Stimulated activated CD4-positive, alpha-beta T cell treated with anti-CD3 and anti-CD28 coated beads, TNF-alpha, amount 100 ng/mL, for 1 hour (primary cell): ENCODE data around the gene TNFRSF11A.

Experiments
- DNase-seq, 3 donors: peaks; one replicate each; pipeline ENCODE4 v3.0.0-alpha.2; 2020; ENCODE audit warnings: low read depth in 3 of 3, low spot score in 1 of 3

The TNFRSF11A gene

DNA sequence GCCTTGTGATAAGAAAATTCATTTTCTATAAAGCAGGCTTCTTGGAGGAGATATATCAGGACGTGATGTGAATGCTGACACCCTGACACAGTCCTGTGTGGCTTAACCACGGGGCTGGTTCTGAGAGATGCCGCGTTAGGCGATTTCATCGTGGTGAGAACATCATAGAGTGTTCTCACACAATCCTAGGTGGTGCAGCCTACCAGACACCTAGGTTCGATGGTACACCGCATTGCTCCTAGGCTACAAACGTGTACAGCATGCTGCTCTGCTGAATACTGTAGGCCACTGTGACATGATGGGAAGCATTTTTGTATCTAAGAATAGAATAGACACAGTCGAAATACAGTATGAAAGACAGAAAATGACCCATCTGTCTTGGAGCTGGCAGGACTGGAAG lies 82.5 kb downstream of the TNFRSF11A start:
- no peak for DNase-seq

DNA sequence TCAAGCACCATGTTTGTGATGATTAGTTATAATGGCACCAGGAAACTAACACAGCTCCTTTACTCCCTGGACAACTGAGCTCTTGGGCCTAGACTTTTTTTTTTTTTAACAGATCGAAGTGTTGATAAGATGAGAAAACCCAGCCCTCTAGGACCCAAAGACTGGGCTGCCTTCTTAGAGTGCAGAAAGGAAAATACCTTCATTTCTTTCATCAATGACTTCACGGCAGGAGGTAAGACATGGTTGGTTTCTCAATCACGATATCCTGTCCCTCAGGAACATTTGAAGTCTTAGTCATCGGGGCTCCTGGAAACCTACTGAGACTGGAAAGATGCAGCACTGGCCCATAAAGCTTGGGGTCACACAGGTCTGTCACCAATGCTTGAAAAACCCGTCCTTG lies 84.7 kb downstream of the TNFRSF11A start:
- no peak for DNase-seq

DNA sequence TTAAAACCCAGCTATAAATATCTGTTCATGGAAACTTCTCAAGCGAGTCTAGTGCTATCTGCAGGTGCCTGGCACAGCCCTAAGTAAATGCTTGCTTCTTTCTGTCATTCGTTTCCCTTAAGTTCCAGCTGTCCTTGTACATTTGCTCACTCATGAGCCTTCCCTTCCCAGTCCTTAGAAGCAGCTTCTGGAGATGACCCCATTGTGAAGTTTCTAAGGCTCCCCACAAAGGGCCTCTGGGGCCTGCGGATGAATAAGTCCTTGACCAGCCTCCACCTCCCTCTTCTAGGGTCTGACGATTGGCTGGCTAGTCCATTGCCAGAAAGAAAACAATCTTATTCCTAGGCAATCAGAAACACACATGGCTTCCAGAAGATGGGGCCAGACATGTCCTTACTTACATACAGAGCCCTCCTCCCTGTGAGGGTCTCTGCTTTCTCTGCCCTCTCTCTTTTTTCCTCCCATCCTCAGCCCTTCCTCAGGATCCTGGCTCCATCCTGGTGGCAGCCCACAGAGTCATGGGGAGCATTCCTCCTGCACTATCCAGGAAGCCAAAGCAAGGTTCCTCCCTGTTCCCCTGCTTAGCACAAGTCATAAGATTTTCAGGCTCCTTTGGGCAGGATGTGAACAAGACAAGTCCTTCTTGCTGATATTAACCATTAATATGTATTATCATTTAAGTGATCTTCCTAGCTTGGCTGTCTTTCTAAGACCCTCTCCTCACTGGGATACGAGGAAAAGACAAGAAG lies 87.3 kb downstream of the TNFRSF11A start:
- no peak for DNase-seq

DNA sequence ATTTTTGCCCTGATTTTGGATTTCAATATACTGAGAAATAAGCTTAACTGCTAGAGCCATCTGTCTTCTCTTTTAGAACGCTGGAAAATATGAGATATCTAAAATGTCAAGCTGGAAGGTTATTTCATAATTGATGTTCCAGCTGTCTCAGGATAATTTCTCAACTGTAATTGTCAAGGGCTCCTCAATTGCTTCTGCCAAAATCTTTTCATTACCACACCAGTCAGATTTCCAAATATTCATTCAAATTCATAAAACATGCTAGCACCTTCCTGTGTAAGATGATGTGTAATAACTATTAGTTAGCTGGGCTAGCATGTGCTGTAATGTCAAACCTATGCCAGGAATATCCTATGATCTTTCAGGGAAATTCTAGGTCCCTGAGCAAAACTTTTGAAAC lies 88.1 kb downstream of the TNFRSF11A start:
- no peak for DNase-seq

DNA sequence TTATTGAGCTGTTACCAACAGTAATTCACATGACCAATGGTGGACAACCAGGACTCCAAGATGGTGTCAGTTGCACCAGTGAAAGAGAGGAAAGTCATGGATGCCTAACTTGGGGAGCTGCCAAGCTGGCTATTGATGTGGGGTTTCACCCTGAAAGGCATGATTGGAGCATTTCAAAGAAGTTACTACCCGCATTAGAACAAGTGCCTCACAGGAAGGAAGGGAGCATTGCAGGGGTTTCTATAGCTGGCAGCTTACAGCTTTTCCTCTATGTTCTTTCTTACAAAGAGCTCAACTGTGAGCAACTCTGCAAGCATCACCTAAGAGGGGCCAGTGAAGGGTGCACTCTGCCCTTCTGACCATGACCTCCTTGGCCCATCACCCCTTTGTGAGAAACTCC lies 93.1 kb downstream of the TNFRSF11A start:
- DNase-seq = no peak

DNA sequence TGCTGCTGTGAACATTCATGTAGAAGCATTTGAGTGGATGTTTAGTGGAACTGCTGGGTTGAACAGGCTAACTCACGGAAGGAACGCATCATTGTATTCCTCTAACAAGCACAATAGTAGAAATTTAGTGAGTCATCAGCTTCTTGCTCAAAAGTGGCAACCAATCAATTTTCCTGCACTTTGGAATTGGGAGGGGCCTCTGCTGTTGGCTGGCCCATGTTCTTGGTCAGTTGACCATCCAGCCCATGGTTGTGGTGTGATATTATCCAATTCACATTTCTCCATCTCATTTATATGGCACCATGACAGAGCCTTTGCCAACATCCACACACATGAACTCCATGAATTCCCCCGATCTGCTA lies 95.0 kb downstream of the TNFRSF11A start:
- no peak for DNase-seq

DNA sequence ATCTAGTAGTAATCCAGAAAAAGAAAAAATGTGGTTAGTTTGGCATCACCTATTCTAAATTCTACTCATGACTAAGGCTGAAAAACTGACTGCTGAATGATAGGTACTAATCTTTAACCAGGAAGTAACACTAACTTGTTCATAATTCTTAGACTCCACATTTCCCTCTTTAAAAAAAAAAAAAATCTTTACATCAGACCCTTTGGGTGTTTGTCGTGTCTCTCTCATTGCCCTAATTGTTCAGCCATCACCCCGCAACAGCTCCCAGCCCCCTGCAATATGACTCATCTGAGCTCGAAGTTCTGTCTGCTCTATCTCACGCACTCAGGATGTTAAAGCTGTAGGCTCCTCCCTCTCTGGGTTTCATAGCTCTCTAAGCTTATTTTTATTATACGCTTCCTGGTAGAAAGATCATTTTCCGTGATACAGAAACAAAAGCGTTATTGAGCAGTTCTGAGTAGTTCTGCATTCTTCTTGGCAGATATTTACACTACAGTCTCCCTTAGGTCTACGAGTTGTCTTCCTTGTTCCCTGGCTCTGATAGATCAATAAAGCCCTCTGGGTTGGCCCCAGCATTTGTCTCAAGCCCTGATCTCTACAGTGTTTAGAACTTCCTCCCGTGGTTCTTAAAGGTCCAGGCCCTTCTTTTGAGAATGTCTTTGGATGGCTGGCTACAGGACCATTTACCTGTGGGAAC lies 95.6 kb downstream of the TNFRSF11A start:
- DNase-seq = peak; percentile 31 to 42 (median 36)

DNA sequence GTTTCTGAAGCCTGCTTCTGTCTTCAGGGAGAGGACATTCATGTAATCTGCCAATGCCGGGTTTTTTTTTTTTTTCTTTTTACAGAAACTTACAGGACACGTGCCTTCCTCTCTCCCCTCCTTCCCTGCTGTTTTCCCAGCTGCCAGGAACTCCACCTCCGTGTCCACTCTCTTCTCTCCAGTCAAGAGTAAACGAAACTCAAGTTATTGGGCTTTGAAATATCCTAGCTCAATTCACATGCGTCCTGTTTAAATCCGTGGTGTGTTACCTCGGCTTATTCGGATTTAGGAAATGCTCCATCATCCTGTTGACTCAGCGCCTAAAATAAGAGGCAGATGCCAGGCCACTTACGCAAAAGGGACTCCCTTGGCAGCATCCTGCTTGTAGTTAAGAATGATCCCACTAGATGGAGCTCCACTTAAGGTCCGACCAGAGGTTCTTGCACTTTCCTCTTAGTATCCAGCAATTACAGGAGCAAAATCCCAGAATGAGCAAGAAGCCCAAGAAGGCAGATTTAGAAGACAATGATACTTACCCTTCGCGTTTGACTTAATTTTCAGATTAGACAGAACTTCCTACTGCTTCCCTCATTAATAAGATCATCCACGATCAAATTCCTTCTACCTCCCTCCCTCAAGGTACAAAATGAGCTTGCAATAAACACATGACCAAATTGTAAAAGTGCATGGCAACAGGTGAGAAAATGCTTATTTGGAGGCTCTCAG lies 100.5 kb downstream of the TNFRSF11A start:
- DNase-seq = peak in 1 of 3 donors; percentile 20

DNA sequence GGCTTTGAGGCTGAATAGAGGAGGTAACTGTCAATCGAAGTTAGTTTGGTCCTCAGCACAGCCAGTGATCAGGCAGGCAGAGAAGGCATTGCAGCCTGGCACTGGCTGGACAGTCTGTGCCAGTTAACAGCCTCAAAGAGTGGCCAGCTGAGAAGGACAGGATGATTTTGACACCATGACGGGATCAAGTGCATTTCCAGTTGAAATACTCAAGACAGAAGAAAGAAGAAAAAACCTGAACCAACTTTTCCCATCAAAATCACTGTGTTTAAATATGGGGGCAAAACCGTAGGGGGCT lies 101.0 kb downstream of the TNFRSF11A start:
- DNase-seq = no peak

DNA sequence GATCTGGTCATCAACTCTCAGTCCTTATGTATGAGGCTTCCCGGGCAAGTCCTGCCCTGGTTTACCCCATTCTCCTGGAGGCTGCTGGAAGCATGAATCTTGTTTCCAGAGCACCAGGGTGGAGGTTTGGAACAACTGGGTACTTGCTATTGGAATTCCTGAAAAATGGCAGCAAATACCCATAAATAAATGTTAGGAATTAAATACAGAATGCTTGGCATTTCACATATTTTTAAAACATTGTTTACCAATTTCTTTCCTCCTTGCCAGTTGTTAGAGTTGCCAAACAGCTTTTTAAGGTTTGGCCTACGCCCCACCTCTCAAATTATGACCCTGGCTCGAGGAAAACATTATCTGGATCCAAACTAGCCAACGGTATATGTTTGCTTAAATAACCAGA lies 107.1 kb downstream of the TNFRSF11A start:
- no peak for DNase-seq

DNA sequence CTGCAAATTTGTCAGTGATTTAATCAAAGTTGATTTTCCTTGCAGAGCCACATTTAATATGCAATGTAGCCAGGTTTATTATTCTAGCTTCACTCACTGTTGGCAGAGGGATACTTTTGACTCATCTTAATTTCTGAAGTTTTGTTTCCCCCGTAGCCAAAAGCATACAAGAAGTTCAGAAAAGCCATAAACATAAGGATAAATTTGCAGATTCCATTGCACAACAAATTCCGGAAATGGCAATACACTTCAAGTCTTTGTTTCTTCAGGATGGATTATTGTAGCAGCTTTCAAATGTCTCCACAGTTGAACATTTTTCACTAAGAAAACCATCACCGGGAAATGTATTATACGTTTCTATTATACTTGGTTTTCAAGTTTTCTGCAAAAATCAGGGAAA lies 109.7 kb downstream of the TNFRSF11A start:
- DNase-seq = no peak

DNA sequence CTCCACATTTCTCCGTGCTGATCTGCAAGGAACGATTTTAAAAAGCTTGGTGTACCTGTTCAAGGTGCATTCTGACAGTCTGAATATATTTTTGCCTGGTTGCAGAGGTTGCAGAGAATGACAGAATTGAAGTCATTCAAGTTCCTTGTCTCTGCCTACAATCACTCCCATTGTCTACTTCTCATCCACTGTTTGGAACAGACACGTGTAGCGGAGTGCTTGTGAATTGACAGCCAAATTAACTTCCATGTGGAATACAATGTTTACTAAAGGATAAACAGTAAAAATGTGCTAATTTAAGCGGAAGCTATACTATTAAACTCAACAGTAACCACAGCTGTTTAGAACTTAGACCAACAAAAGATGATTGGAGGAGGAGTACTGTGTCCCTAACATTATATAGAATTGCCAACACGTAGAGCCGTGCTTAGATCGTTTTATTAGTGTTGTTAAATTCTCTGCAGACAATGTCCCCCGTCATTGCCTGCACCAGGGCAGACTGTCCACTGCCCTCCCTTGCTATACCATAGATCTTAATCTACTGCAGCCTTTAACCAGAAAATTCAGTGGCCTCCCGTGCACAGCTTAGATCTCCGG lies 110.4 kb downstream of the TNFRSF11A start:
- DNase-seq = no peak

DNA sequence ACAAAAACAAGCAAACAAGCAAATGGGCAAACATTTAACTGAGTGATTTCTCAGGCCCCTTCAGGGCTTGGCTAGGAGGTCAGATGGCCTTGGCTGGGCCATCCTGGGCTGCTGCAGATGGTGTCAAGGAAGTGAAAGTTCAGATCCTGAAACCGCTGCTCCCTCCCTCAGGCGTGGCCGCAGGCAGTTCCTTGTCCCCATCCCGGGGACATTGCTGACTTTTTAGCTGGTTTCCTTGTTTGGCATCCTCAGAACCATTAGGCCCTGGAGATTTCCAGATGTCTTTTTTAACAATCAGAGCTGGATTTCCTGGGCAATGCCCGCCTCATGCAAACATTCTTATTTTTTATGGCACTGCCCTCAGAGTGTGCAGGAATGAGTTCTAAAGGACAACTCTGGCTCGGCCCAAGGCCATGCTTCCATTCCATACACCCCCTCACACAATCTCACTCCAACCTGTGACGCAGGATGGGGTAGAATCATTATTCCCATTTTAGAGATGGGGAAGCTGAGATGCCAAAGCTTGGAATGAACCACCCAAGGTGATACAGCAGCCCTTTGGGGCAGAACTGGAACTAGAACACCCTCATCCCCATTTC lies 111.6 kb downstream of the TNFRSF11A start:
- no peak for DNase-seq

DNA sequence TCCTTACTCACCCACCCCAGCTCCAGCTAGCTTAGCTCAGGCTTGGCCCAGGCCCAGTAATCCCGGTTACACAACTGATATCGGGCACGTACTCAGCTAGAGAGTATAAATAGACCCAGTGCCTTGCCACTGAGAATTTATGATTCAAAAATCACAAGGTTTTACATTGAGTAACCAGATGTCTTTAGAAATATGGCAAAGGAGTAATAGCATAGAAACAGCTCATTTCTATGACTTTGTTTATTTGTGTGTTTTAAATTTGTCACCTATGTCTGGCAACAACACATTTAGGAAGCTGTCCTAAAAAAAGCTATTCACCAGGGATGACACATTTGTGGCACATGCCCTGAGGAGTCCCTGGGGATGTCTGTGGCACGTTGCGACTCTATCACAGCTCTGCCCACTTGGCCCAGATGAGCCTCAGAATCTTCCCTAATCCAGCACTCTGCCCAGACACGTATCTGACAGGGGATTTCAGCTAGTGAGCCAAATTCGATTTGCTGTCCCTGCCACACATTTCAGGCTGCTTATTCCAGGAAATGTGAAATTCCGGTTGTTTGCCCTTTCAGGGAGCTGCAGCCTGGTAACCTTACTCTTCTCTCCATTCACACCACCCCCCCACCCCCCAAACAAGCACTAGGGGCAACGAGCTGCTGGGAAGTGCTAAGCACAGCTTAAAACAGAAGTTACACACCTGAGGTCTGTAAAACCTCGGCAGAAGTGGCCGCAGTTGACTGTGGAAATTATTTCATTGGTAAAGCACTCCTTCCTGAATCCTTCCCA lies 112.3 kb downstream of the TNFRSF11A start:
- no peak for DNase-seq

DNA sequence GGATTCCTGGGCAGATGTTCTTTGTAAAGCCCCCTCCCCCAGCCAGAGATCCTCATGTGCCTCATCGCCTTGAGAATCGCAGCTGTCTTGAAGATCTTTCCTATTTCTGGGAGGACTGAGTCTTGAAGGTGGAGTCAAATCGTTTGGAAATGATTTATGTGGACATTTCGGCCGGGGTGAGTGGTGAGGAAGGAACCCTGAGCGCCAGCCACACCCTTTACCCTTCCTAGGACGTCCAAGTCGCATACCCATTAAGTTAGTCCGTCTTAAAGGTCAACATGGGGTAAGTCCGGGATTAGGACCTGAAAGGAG lies 112.9 kb downstream of the TNFRSF11A start:
- DNase-seq = no peak

DNA sequence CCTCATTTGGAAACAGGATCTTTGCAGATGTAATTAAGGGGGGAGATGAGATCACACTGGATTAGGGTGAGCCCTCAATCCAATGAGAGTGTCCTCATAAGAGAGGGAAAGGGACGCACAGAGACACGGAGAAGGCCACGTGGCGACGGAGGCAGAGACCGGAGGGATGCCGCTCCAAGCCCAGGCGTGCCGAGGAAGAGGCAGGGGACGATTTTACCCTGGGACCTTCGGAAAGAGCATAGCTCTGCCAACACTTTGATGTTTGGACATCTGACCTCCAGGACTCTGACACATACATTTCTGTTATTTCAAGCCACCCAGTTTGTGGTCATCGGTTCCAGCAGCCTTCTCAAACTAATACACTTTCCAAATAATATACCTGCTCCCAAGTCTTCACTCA lies 113.3 kb downstream of the TNFRSF11A start:
- no peak for DNase-seq

DNA sequence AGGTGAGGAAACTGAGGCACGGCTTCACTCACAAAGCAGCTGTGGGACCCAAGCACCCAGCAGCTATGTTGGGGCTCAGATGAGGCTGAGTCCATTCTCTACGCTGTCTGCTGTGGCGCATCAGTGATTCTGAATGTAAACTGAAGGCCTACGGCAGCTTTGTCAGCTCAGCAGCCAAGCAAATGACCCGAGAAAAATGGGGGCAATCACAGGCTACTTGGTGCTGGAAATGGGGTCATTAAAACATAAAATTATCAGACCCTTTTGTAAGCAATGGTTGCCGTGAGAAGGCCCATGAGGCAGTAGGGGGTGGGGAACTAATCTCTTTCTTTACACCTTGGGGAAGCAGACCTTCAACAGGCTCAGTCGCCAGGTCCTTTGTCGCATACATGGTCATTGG lies 113.8 kb downstream of the TNFRSF11A start:
- DNase-seq = no peak
